H1 (cell line): ENCODE data around the gene MAS1L.

ENCODE experiments used
- CEBPB ChIP-seq: IDR thresholded peaks from 2 replicates; pipeline ENCODE4 v1.6.1; 2012; ENCODE audit warnings: low read depth, low read length
- EP300 ChIP-seq, 2 experiments: IDR thresholded peaks; 1 replicate in 1 of 2; 2 replicates in 1 of 2; pipeline ENCODE4 v1.6.1; 2011 to 2012; ENCODE audit warnings: low read depth in 2 of 2, low read length in 2 of 2, mild to moderate bottlenecking in 2 of 2, borderline replicate concordance in 1 of 2, inconsistent platforms in 1 of 2, moderate library complexity in 1 of 2
- GABPA ChIP-seq: IDR thresholded peaks from 2 replicates; pipeline ENCODE4 v1.6.1; 2011; ENCODE audit warnings: mild to moderate bottlenecking, low read length, moderate library complexity, borderline replicate concordance; ENCODE audit not compliant: insufficient read depth
- POLR2AphosphoS5 ChIP-seq: IDR thresholded peaks from 2 replicates; pipeline ENCODE4 v1.6.1; 2011; ENCODE audit warnings: low read depth, low read length
- TF ChIP-seq, protein P1 (sequence below), 3 experiments: IDR thresholded peaks; 1 replicate in 2 of 3; 2 replicates in 1 of 3; pipeline versions ENCODE4 v1.5.1 to v1.6.1; 2011; ENCODE audit warnings: low read length in 3 of 3, mild to moderate bottlenecking in 3 of 3, inconsistent platforms in 2 of 3, low read depth in 1 of 3, moderate library complexity in 1 of 3; ENCODE audit not compliant: insufficient read depth in 1 of 3; ENCODE audit errors: control extremely low read depth in 1 of 3

DNA sequence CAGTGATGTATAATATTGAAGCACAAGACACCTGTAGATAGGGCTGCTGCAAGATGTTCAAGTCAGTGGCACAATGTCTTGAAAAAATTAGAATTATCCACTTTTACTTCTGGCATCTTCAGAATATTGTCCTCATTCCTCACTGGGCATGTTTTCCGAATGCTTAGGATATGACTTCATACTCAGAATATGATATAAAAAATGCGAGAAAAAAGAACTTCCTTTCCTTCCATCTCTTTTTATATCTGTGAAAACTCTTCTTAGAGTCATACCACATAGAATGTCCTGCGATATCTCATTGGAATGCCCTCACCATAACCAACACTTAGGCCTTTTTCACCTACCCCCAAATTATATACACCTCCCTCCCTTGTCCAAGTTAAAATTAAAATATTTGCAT is 4.6 kb downstream of the MAS1L start:
- TF ChIP-seq, protein P1, sequence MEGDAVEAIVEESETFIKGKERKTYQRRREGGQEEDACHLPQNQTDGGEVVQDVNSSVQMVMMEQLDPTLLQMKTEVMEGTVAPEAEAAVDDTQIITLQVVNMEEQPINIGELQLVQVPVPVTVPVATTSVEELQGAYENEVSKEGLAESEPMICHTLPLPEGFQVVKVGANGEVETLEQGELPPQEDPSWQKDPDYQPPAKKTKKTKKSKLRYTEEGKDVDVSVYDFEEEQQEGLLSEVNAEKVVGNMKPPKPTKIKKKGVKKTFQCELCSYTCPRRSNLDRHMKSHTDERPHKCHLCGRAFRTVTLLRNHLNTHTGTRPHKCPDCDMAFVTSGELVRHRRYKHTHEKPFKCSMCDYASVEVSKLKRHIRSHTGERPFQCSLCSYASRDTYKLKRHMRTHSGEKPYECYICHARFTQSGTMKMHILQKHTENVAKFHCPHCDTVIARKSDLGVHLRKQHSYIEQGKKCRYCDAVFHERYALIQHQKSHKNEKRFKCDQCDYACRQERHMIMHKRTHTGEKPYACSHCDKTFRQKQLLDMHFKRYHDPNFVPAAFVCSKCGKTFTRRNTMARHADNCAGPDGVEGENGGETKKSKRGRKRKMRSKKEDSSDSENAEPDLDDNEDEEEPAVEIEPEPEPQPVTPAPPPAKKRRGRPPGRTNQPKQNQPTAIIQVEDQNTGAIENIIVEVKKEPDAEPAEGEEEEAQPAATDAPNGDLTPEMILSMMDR (IDR thresholded peaks at IDR 0.05; ENCODE audit: control extremely low read depth in 1 of 3, insufficient read depth in 1 of 3, low read depth in 1 of 3, low read length in 3 of 3): no peak
- no peak for TF ChIP-seq CEBPB
- TF ChIP-seq GABPA: no peak
- TF ChIP-seq EP300 (IDR thresholded peaks at IDR 0.05; ENCODE audit: borderline replicate concordance in 1 of 2, low read depth in 2 of 2, low read length in 2 of 2): no peak
- TF ChIP-seq POLR2AphosphoS5: no peak
